Neural cell (in vitro differentiated cells): ENCODE measurements around the gene TSPAN18. TPM values are rescaled to one million over a fixed set of nuclear protein-coding genes. Genes with fewer than 3 reads are reported as not detected.

Experiments
- H2AFZ ChIP-seq: fragments of 200-600, 300-800 bp; sonication (generic), shearing (Covaris generic); 2 replicates; pipeline ENCODE4 v1.6.0; 2014; ENCODE audit warnings: low read depth, mild to moderate bottlenecking, antibody characterized with exemption, low read length, moderate library complexity
- H3F3A ChIP-seq: fragments of 200-600 bp; shearing (Covaris generic); 2 replicates; pipeline ENCODE4 v1.6.1; 2016; ENCODE audit warnings: mild to moderate bottlenecking, moderate library complexity, mixed read lengths, antibody characterized with exemption, low read length; ENCODE audit not compliant: insufficient read depth, poor library complexity, severe bottlenecking
- H3K27ac ChIP-seq: fragments of 200-600, 300-800 bp; sonication (generic), shearing (Covaris generic); 2 replicates; pipeline ENCODE4 v1.5.1; 2014; ENCODE audit warnings: mild to moderate bottlenecking, low read length, moderate library complexity
- H3K27me3 ChIP-seq: fragments of 300-800, 200-600 bp; sonication (generic), shearing (Covaris generic); 2 replicates; pipeline ENCODE4 v1.6.0; 2014; ENCODE audit warnings: mild to moderate bottlenecking, low read depth, low read length, moderate library complexity; ENCODE audit not compliant: insufficient read depth
- H3K36me3 ChIP-seq: fragments of 300-800, 200-600 bp; sonication (generic), shearing (Covaris generic); 2 replicates; pipeline ENCODE4 v1.5.1; 2014; ENCODE audit warnings: mild to moderate bottlenecking, antibody characterized with exemption, low read length, moderate library complexity; ENCODE audit not compliant: insufficient read depth
- H3K4me2 ChIP-seq: fragments of 300-800, 200-600 bp; sonication (generic), shearing (Covaris generic); 2 replicates; pipeline ENCODE4 v1.6.0; 2014; ENCODE audit warnings: mild to moderate bottlenecking, low read length
- H3K4me3 ChIP-seq: fragments of 300-800, 200-600 bp; sonication (generic), shearing (Covaris generic); 2 replicates; pipeline ENCODE4 v1.5.1; 2014; ENCODE audit warnings: mild to moderate bottlenecking, low read length, moderate library complexity
- H3K79me2 ChIP-seq: fragments of 200-600 bp; shearing (Covaris generic); replicated peaks from 2 replicates; pipeline ENCODE4 v1.6.0; 2014; ENCODE audit warnings: mild to moderate bottlenecking, low read length, moderate library complexity; ENCODE audit not compliant: insufficient read depth
- H3K9ac ChIP-seq: fragments of 300-800, 200-600 bp; sonication (generic), shearing (Covaris generic); 2 replicates; pipeline ENCODE4 v1.6.1; 2016; ENCODE audit warnings: mild to moderate bottlenecking, low read length, mixed read lengths
- H3K9me2 ChIP-seq: fragments of 200-600 bp; shearing (Covaris generic); 2 replicates; pipeline ENCODE4 v1.6.1; 2016; ENCODE audit warnings: mild to moderate bottlenecking, low read length, mixed read lengths; ENCODE audit not compliant: insufficient read depth
- H3K9me3 ChIP-seq: fragments of 200-600, 300-800 bp; sonication (generic), shearing (Covaris generic); 2 replicates; pipeline ENCODE4 v1.6.1; 2016; ENCODE audit warnings: mild to moderate bottlenecking, mixed run types, low read length, moderate library complexity, mixed read lengths
- H4K20me1 ChIP-seq: fragments of 200-600 bp; shearing (Covaris generic); 2 replicates; pipeline ENCODE4 v1.6.1; 2016; ENCODE audit warnings: mild to moderate bottlenecking, mixed run types; ENCODE audit not compliant: insufficient read depth
- CTCF ChIP-seq: fragments of 450-650 bp; IDR thresholded peaks from 2 replicates; pipeline ENCODE4 v1.5.1; 2014; ENCODE audit warnings: antibody characterized with exemption, mild to moderate bottlenecking, moderate library complexity; ENCODE audit not compliant: poor library complexity, severe bottlenecking
- EP300 ChIP-seq: fragments of 450-650 bp; conservative IDR thresholded peaks from 2 replicates; pipeline ENCODE4 v1.6.1; 2014; ENCODE audit warnings: antibody characterized with exemption, mild to moderate bottlenecking, moderate library complexity; ENCODE audit not compliant: poor library complexity, severe bottlenecking
- EZH2 ChIP-seq: fragments of 200-600, 300-800 bp; shearing (Covaris generic), sonication (generic); IDR thresholded peaks from 2 replicates; pipeline ENCODE4 v1.6.1; 2014; ENCODE audit warnings: antibody characterized with exemption, low read length, borderline replicate concordance, mild to moderate bottlenecking; ENCODE audit not compliant: insufficient read depth, poor library complexity, severe bottlenecking
- MXI1 ChIP-seq: fragments of 450-650 bp; conservative IDR thresholded peaks from 2 replicates; pipeline ENCODE4 v1.6.1; 2014; ENCODE audit warnings: antibody characterized with exemption, mild to moderate bottlenecking; ENCODE audit not compliant: poor library complexity, severe bottlenecking
- POLR2AphosphoS5 ChIP-seq: IDR thresholded peaks from 2 replicates; pipeline ENCODE4 v1.6.1; 2012
- RAD21 ChIP-seq: fragments of 450-650 bp; conservative IDR thresholded peaks from 2 replicates; pipeline ENCODE4 v1.6.1; 2014; ENCODE audit warnings: antibody characterized with exemption, mild to moderate bottlenecking, moderate library complexity
- REST ChIP-seq: IDR thresholded peaks from 2 replicates; pipeline ENCODE4 v1.6.1; 2012; ENCODE audit warnings: borderline replicate concordance
- SMC3 ChIP-seq: fragments of 450-650 bp; conservative IDR thresholded peaks from 2 replicates; pipeline ENCODE4 v1.6.1; 2014; ENCODE audit warnings: antibody characterized with exemption, mild to moderate bottlenecking, moderate library complexity; ENCODE audit not compliant: poor library complexity
- TAF1 ChIP-seq: IDR thresholded peaks from 2 replicates; pipeline ENCODE4 v1.6.1; 2012; ENCODE audit warnings: low read depth
- polyA plus RNA-seq: library from polyadenylated mRNA; depleted of rRNA; stranded (reverse); fragments of >200 nt; gene quantifications from 2 replicates; pipeline ENCODE4 v1.2.3, GENCODE V29; 2014

The TSPAN18 gene
- polyA plus RNA-seq, 1 donor from 2014 or later, result 8.4 TPM

GRCh38 chr11:44833877-44834452 lies 107.2 kb downstream of the TSPAN18 start:
- Histone ChIP-seq H3K4me2 (no peak overlapping the region), H3F3A (no peaks in the 10 kb centered on the region), H3K9me2 (no peaks in the 10 kb centered on the region), H3K27me3 (no peaks in the 10 kb centered on the region), H3K79me2 (no peaks in the 10 kb centered on the region), H3K9ac (peak overlapping the region; percentile 42), H2AFZ (peak overlapping the region; percentile 53), H3K36me3 (no peaks in the 10 kb centered on the region), H3K9me3 (no peaks in the 10 kb centered on the region), H3K4me3 (peak overlapping the region; percentile 14), H3K27ac (peak overlapping the region; percentile 10), H4K20me1 (no peaks in the 10 kb centered on the region)
- TF ChIP-seq POLR2AphosphoS5 (no peak), EP300 (no peak), MXI1 (no peak), RAD21 (no peak), SMC3 (no peak), CTCF (no peak), REST (no peak), TAF1 (no peak), EZH2 (no peak)

GRCh38 chr11:44834846-44835245 lies 108.1 kb downstream of the TSPAN18 start:
- Histone ChIP-seq H3F3A (no peaks in the 10 kb centered on the region), H3K79me2 (no peaks in the 10 kb centered on the region), H3K9me2 (no peaks in the 10 kb centered on the region), H2AFZ (no peak overlapping the region), H3K36me3 (no peaks in the 10 kb centered on the region), H3K9me3 (no peaks in the 10 kb centered on the region), H3K9ac (no peak overlapping the region), H3K4me2 (no peak overlapping the region), H3K4me3 (no peak overlapping the region), H3K27me3 (no peaks in the 10 kb centered on the region), H4K20me1 (no peaks in the 10 kb centered on the region), H3K27ac (no peak overlapping the region)
- TF ChIP-seq TAF1 (no peak), CTCF (no peak), EP300 (no peak), MXI1 (no peak), RAD21 (no peak), POLR2AphosphoS5 (no peak), REST (no peak), SMC3 (no peak), EZH2 (no peak)
